WTC11 (cell line): Measurements from ENCODE around the gene PKHD1. TPM values are rescaled to one million over a fixed set of nuclear protein-coding genes. Genes with fewer than 3 reads are reported as not detected.

Experiments
- ATAC-seq: fragments of 200-7000 bp; cut with Tn5 transposase; 2 replicates; pipeline ENCODE4 v1.10.0; 2021; ENCODE audit warnings: mild to moderate bottlenecking, moderate library complexity
- CTCF ChIA-PET: fragments of 300-600 bp; sonication (Branson Sonifier 250); formaldehyde crosslinking; loops from one replicate; lab custom pipeline; 2021; ENCODE audit warnings: antibody characterized with exemption; lab: Charles Lee
- POLR2A ChIA-PET: fragments of 350-600 bp; sonication (Branson Sonifier 250); formaldehyde crosslinking; loops from one replicate; lab custom pipeline; 2021; ENCODE audit warnings: antibody characterized with exemption; lab: Charles Lee
- DNase-seq: peaks from one replicate; pipeline ENCODE4 v3.0.0; 2021; ENCODE audit warnings: low spot score
- H3K27ac Mint-ChIP-seq: 2 replicates; pipeline ENCODE4 v1.8.0; 2021; ENCODE audit warnings: mixed read lengths
- H3K27me3 Mint-ChIP-seq: 2 replicates; pipeline ENCODE4 v1.8.0; 2021; ENCODE audit warnings: low read depth, mild to moderate bottlenecking, moderate library complexity, mixed read lengths
- H3K36me3 Mint-ChIP-seq: 2 replicates; pipeline ENCODE4 v1.8.0; 2021; ENCODE audit warnings: mixed read lengths
- H3K4me1 Mint-ChIP-seq: 2 replicates; pipeline ENCODE4 v1.8.0; 2022; ENCODE audit warnings: mixed read lengths
- H3K4me3 Mint-ChIP-seq: 2 replicates; pipeline ENCODE4 v1.8.0; 2021; ENCODE audit warnings: mild to moderate bottlenecking, moderate library complexity, mixed read lengths
- H3K9me3 Mint-ChIP-seq: 2 replicates; pipeline ENCODE4 v1.8.0; 2021; ENCODE audit warnings: mixed read lengths
- AR ChIP-seq: fragments of 250-450 bp; sonication (Bioruptor Pico); IDR thresholded peaks from 2 replicates; pipeline ENCODE4 v1.9.0; 2021; ENCODE audit warnings: mild to moderate bottlenecking
- ATF6 ChIP-seq: sonication (generic); formaldehyde crosslinking; IDR thresholded peaks from 2 replicates; pipeline ENCODE4 v1.8.1; 2023; ENCODE audit warnings: mild to moderate bottlenecking, missing genetic modification reagents
- E2F5 ChIP-seq: sonication (generic); formaldehyde crosslinking; IDR thresholded peaks from 2 replicates; pipeline ENCODE4 v1.8.1; 2022; ENCODE audit warnings: mild to moderate bottlenecking, moderate library complexity, missing genetic modification reagents
- ELF4 ChIP-seq: sonication (generic); formaldehyde crosslinking; IDR thresholded peaks from 2 replicates; pipeline ENCODE4 v1.8.1; 2022; ENCODE audit warnings: low read depth, mild to moderate bottlenecking, moderate library complexity, missing genetic modification reagents
- ESRRA ChIP-seq: sonication (generic); formaldehyde crosslinking; IDR thresholded peaks from 2 replicates; pipeline ENCODE4 v1.8.1; 2022; ENCODE audit warnings: mild to moderate bottlenecking, missing genetic modification reagents, borderline replicate concordance
- FOXK1 ChIP-seq: sonication (generic); formaldehyde crosslinking; IDR thresholded peaks from 2 replicates; pipeline ENCODE4 v1.8.0; 2022; ENCODE audit warnings: mild to moderate bottlenecking, moderate library complexity, missing genetic modification reagents
- FOXP4 ChIP-seq: sonication (generic); formaldehyde crosslinking; IDR thresholded peaks from 2 replicates; pipeline ENCODE4 v1.8.0; 2022; ENCODE audit warnings: mild to moderate bottlenecking, missing genetic modification reagents
- MYBL2 ChIP-seq: sonication (generic); formaldehyde crosslinking; IDR thresholded peaks from 2 replicates; pipeline ENCODE4 v1.8.1; 2023; ENCODE audit warnings: mild to moderate bottlenecking, moderate library complexity, missing genetic modification reagents
- NR1H2 ChIP-seq: sonication (generic); formaldehyde crosslinking; IDR thresholded peaks from 2 replicates; pipeline ENCODE4 v1.9.0; 2021; ENCODE audit warnings: mild to moderate bottlenecking, moderate library complexity, missing genetic modification reagents
- ZNF281 ChIP-seq: sonication (generic); formaldehyde crosslinking; IDR thresholded peaks from 2 replicates; pipeline ENCODE4 v1.8.0; 2023; ENCODE audit warnings: mild to moderate bottlenecking, missing genetic modification reagents
- ZNF396 ChIP-seq: fragments of 250-450 bp; sonication (Bioruptor Pico); IDR thresholded peaks from 2 replicates; pipeline ENCODE4 v1.8.0; 2021; ENCODE audit warnings: mild to moderate bottlenecking, moderate library complexity, borderline replicate concordance
- ZNF425 ChIP-seq: fragments of 250-450 bp; sonication (Bioruptor Pico); conservative IDR thresholded peaks from 2 replicates; pipeline ENCODE4 v1.9.0; 2021; ENCODE audit warnings: mild to moderate bottlenecking
- ZNF512 ChIP-seq: sonication (generic); formaldehyde crosslinking; IDR thresholded peaks from 2 replicates; pipeline ENCODE4 v1.8.1; 2022; ENCODE audit warnings: missing genetic modification reagents, borderline replicate concordance
- ZNF532 ChIP-seq: fragments of 250-450 bp; sonication (Bioruptor Pico); IDR thresholded peaks from 2 replicates; pipeline ENCODE4 v1.9.0; 2021; ENCODE audit warnings: mild to moderate bottlenecking, borderline replicate concordance
- total RNA-seq: library from RNA; stranded (reverse); gene quantifications from 3 replicates; pipeline ENCODE4 v1.2.3, GENCODE V29; 2021

Gene PKHD1
- total RNA-seq, 1 experiment from 2014 or later: 0.15 TPM

- DNase-seq (no peak), ATAC-seq (no peak)
- Mint-ChIP-seq H3K9me3 (no peaks in the 10 kb centered on the region), H3K4me1 (peaks cover 19% of the 10 kb centered on the region), H3K36me3 (no peaks in the 10 kb centered on the region), H3K27me3 (no peaks in the 10 kb centered on the region), H3K4me3 (no peak overlapping the region), H3K27ac (no peak overlapping the region)
- POLR2A ChIA-PET: no interaction called here
- CTCF ChIA-PET: no interaction called here
- TF ChIP-seq NR1H2 (CRISPR knock-in tag): no peak
- TF ChIP-seq FOXK1: no peak
- no peak for TF ChIP-seq ZNF512 (CRISPR knock-in tag)
- no peak for TF ChIP-seq FOXP4 (CRISPR knock-in tag)
- TF ChIP-seq ZNF425 (CRISPR knock-in tag): no peak
- no peak for TF ChIP-seq ATF6
- TF ChIP-seq AR: no peak
- TF ChIP-seq ZNF281 (CRISPR knock-in tag): no peak
- no peak for TF ChIP-seq ZNF396 (CRISPR knock-in tag)
- TF ChIP-seq MYBL2 (CRISPR knock-in tag): no peak
- no peak for TF ChIP-seq E2F5 (CRISPR knock-in tag)
- no peak for TF ChIP-seq ESRRA (CRISPR knock-in tag)
- TF ChIP-seq ELF4 (CRISPR knock-in tag): no peak
- no peak for TF ChIP-seq ZNF532
Measured at GRCh38 chr6:52104979-52105378, 17.6 kb upstream of the PKHD1 start.
